BLaER1 (cell line): ENCODE measurements around the gene SEC14L2.
"Not testable (repeated sequence)": the region's sequence is repeated elsewhere in the genome, so short reads cannot be mapped to it uniquely, and the experiment has no call there.

Source experiments
- H3K27ac ChIP-seq: shearing (Covaris generic); formaldehyde crosslinking; 2 replicates; pipeline ENCODE4 v1.8.1; 2022
- H3K27me3 ChIP-seq: shearing (Covaris generic); formaldehyde crosslinking; 2 replicates; pipeline ENCODE4 v1.8.1; 2022
- H3K36me3 ChIP-seq: shearing (Covaris generic); formaldehyde crosslinking; 2 replicates; pipeline ENCODE4 v1.8.1; 2022
- H3K4me1 ChIP-seq: shearing (Covaris generic); formaldehyde crosslinking; 2 replicates; pipeline ENCODE4 v1.8.1; 2022
- H3K4me2 ChIP-seq: shearing (Covaris generic); formaldehyde crosslinking; 2 replicates; pipeline ENCODE4 v1.8.1; 2022
- H3K4me3 ChIP-seq: shearing (Covaris generic); formaldehyde crosslinking; 2 replicates; pipeline ENCODE4 v1.8.1; 2022
- H3K9ac ChIP-seq: shearing (Covaris generic); formaldehyde crosslinking; 2 replicates; pipeline ENCODE4 v1.8.1; 2022
- H3K9me3 ChIP-seq: shearing (Covaris generic); formaldehyde crosslinking; 2 replicates; pipeline ENCODE4 v1.8.1; 2022
- H4K20me1 ChIP-seq: shearing (Covaris generic); formaldehyde crosslinking; 2 replicates; pipeline ENCODE4 v1.8.1; 2022
- Cebpa-rat ChIP-seq: shearing (Covaris generic); IDR thresholded peaks from 2 replicates; pipeline ENCODE4 v1.8.1; 2022

SEC14L2 gene

GRCh38 chr22:30390974-30391691 is 5.7 kb upstream of the SEC14L2 start:
- H3K4me2 ChIP-seq: peak overlapping the region; percentile 66
- peak overlapping the region; percentile 9; the same call in 1 of the 2 replicates for H3K9ac ChIP-seq
- no peaks in the 10 kb centered on the region for H3K36me3 ChIP-seq
- H3K9me3 ChIP-seq: no peaks in the 10 kb centered on the region
- peak overlapping the region; percentile 66 for H3K27ac ChIP-seq
- no peak overlapping the region for H3K4me3 ChIP-seq
- H3K27me3 ChIP-seq: no peaks in the 10 kb centered on the region
- no peak for TF ChIP-seq Cebpa-rat
- H4K20me1 ChIP-seq: no peaks in the 10 kb centered on the region
- H3K4me1 ChIP-seq: peaks cover 48% of the 10 kb centered on the region

GRCh38 chr22:30392661-30393321 is 4.0 kb upstream of the SEC14L2 start:
- H3K4me3 ChIP-seq: no peak overlapping the region
- peak overlapping the region; percentile 66 for H3K4me2 ChIP-seq
- no peaks in the 10 kb centered on the region for H3K36me3 ChIP-seq
- peak overlapping the region; percentile 26; the same call in 1 of the 2 replicates for H3K9ac ChIP-seq
- peaks cover 4% of the 10 kb centered on the region; the same call in 1 of the 2 replicates for H3K27me3 ChIP-seq
- peaks cover 54% of the 10 kb centered on the region for H3K4me1 ChIP-seq
- no peak for TF ChIP-seq Cebpa-rat
- H3K27ac ChIP-seq: peak overlapping the region; percentile 66; the same call in 1 of the 2 replicates
- H4K20me1 ChIP-seq: peaks cover 2% of the 10 kb centered on the region; the same call in 1 of the 2 replicates
- no peaks in the 10 kb centered on the region for H3K9me3 ChIP-seq

DNA sequence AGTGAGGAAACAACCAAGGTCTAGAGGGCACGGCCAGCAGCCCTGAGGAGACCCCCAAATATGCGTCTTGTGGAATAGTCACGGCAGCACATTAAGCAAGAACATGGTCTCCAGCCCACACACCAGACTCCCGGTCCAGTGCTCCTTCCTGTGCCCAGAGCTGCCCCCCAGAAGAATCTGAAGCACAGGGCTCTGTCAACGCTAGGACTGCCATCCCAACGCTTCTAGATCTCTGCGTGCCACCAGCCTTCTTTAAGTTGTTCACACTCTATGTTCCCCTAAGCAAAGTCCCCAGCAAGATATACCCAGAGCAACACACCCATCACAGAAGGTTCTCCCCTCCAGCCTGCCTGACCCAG is 3.5 kb upstream of the SEC14L2 start:
- peaks cover 59% of the 10 kb centered on the region for H3K4me1 ChIP-seq
- H3K9ac ChIP-seq: 0 out of 2 replicates have a peak overlapping the region, but pooled peaks have one; percentile 26
- H3K27ac ChIP-seq: peak overlapping the region; percentile 44; the same call in 1 of the 2 replicates
- no peaks in the 10 kb centered on the region for H3K9me3 ChIP-seq
- peak overlapping the region; percentile 66 for H3K4me2 ChIP-seq
- H3K36me3 ChIP-seq: no peaks in the 10 kb centered on the region
- H3K4me3 ChIP-seq: no peak overlapping the region
- no peak for TF ChIP-seq Cebpa-rat
- peaks cover 8% of the 10 kb centered on the region for H4K20me1 ChIP-seq
- peaks cover 4% of the 10 kb centered on the region; the same call in 1 of the 2 replicates for H3K27me3 ChIP-seq

GRCh38 chr22:30393885-30394284 is 2.9 kb upstream of the SEC14L2 start:
- H3K9ac ChIP-seq: 0 out of 2 replicates have a peak overlapping the region, but pooled peaks have one; percentile 26
- no peaks in the 10 kb centered on the region for H3K9me3 ChIP-seq
- TF ChIP-seq Cebpa-rat: no peak
- no peak overlapping the region for H3K4me3 ChIP-seq
- no peak overlapping the region; the same call in 1 of the 2 replicates for H3K27ac ChIP-seq
- H3K4me2 ChIP-seq: peak overlapping the region; percentile 66; the same call in 1 of the 2 replicates
- H3K4me1 ChIP-seq: peaks cover 65% of the 10 kb centered on the region
- H4K20me1 ChIP-seq: peaks cover 13% of the 10 kb centered on the region
- H3K27me3 ChIP-seq: peaks cover 4% of the 10 kb centered on the region; the same call in 1 of the 2 replicates
- H3K36me3 ChIP-seq: no peaks in the 10 kb centered on the region

DNA sequence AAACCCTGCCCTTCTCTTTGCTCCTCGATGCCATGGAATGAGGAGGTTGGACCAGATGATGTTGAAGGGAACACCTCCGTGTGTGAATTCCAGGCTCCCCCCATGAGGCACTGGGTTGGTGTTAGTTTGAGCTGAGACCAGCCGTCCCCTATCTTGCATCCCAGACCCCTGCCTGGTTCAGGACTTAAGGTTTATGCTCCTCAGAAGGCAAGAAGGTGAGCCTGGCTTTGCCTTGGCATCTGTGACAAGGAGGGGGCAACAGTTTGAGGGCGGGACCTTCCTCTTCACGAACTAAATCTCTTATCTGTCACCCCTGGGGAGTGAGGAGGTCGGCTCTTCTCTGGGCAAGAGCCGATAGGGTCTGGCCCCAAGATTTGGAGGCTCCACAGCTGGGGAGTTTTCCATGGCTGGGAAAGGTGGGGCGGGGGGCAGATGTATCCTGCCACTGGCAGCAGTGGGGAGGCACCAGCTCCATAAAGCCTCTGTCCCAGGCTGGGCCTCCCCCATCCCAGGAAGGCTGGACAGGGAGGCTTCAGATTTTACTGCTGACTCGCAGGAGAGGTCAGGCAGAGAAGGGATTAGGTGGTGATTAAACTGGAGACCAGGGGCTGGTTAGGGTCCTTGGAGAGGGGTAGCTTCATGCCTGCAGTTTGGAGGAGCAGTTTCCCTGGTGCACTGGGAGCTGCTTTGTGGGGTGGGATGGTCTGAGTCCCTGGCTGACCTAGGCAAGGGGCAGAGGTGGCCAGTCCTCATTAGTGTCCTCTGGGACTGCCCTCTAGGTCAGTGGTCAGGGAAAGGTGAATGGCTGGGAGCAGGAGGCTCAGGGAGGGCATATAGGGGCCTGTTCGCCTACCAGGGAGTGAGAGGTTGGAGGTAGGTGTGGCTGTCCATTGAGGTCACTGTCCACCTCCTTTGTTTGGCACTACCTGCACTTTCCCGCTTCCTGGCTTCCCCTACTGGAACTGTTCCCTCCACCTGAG is 1.1 kb downstream of the SEC14L2 start:
- TF ChIP-seq Cebpa-rat: no peak
- H3K9me3 ChIP-seq: no peaks in the 10 kb centered on the region
- peaks cover 13% of the 10 kb centered on the region; the same call in 1 of the 2 replicates for H3K36me3 ChIP-seq
- peaks cover 4% of the 10 kb centered on the region; the same call in 1 of the 2 replicates for H3K27me3 ChIP-seq
- H3K9ac ChIP-seq: peak overlapping the region; percentile 78
- H3K4me1 ChIP-seq: peaks cover 40% of the 10 kb centered on the region
- H3K4me2 ChIP-seq: peak overlapping the region; percentile 97
- H4K20me1 ChIP-seq: peaks cover 27% of the 10 kb centered on the region
- H3K27ac ChIP-seq: peak overlapping the region; percentile 68; the same call in 1 of the 2 replicates
- peak overlapping the region; percentile 75 for H3K4me3 ChIP-seq

DNA sequence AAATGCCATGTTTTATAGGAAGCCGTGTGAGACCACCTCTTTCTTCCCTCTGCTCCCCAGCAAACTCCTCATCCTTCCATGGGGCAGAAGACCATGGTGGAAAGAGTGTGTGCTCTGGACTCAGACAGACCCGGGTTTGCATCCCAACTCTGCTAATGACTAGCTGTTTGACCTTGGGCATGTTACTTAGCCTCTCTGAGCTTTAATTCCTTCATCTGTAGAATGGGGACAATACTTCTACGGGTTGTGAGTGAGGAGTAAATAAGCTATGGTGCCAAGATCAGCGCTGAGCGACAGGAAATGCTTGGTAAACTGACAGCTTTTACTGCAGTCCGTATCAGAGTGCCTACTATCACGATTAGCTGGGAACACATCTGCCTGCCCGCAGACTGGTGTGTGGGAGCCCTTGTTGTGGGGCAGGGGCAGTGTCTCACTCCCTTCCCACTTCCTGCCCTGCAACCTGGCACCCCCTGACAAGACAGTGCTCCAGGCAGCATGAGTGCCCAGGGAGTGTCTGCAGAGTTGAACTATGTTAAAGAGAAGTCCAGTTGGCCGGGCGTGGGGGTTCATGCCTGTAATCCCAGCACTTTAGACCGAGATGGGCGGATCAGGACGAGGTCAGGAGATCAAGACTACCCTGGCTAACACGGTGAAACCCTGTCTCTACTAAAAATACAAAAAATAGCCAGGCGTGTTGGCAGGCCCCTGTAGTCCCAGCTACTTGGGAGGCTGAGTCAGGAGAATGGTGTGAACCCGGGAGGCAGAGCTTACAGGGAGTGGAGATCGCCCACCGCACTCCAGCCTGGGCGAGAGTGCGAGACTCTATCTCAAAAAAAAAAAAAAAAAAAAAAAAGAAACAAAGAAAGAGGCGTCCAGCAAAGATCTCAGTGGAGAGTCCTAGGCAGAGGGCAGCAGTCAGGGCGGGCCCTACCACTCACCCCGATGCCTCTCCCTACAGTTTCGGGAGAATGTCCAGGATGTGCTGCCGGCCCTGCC is 2.2 kb downstream of the SEC14L2 start:
- Histone ChIP-seq H3K9me3 (no peaks in the 10 kb centered on the region), H3K4me1 (peaks cover 31% of the 10 kb centered on the region), H4K20me1 (peaks cover 27% of the 10 kb centered on the region), H3K27me3 (peaks cover 4% of the 10 kb centered on the region; the same call in 1 of the 2 replicates), H3K9ac (peak overlapping the region; percentile 78; the same call in 1 of the 2 replicates), H3K36me3 (peaks cover 20% of the 10 kb centered on the region; the same call in 1 of the 2 replicates), H3K4me3 (no peak overlapping the region), H3K27ac (no peak overlapping the region), H3K4me2 (peak overlapping the region; percentile 97)
- TF ChIP-seq Cebpa-rat: no peak

DNA sequence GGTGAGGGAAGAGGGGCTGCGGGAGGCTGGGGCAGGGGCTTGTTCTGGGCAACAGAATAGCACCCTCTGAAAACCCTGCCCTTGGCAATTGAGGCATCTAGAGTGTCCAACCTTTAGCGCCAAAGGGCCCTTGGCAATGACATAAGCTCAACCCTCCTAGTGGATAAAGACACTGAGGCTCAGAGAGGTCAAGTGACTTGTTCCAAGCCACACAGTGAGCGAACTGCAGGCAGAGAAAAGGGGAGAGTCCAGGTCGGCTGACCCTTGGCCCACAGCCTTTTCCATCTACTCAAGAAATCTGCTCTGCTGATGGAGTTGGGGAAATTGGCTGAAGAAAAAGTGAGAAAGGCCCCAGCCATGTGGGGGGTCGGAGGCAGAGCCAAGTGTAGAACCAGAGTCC is 2.9 kb downstream of the SEC14L2 start:
- H3K9ac ChIP-seq: no peak overlapping the region
- peaks cover 27% of the 10 kb centered on the region for H4K20me1 ChIP-seq
- no peak for TF ChIP-seq Cebpa-rat
- no peaks in the 10 kb centered on the region for H3K9me3 ChIP-seq
- H3K36me3 ChIP-seq: peaks cover 26% of the 10 kb centered on the region; the same call in 1 of the 2 replicates
- H3K27ac ChIP-seq: no peak overlapping the region
- H3K27me3 ChIP-seq: peaks cover 4% of the 10 kb centered on the region; the same call in 1 of the 2 replicates
- peaks cover 31% of the 10 kb centered on the region for H3K4me1 ChIP-seq
- H3K4me2 ChIP-seq: no peak overlapping the region
- H3K4me3 ChIP-seq: no peak overlapping the region

- no peak overlapping the region for H3K27ac ChIP-seq
- H3K4me2 ChIP-seq: no peak overlapping the region
- H3K4me1 ChIP-seq: peaks cover 31% of the 10 kb centered on the region
- H4K20me1 ChIP-seq: peaks cover 27% of the 10 kb centered on the region
- H3K4me3 ChIP-seq: no peak overlapping the region
- H3K9me3 ChIP-seq: no peaks in the 10 kb centered on the region
- TF ChIP-seq Cebpa-rat: no peak
- peaks cover 26% of the 10 kb centered on the region; the same call in 1 of the 2 replicates for H3K36me3 ChIP-seq
- no peak overlapping the region for H3K9ac ChIP-seq
- H3K27me3 ChIP-seq: peaks cover 4% of the 10 kb centered on the region; the same call in 1 of the 2 replicates
Measured at GRCh38 chr22:30400159-30400558, 3.3 kb downstream of the SEC14L2 start.

GRCh38 chr22:30401024-30401423 is 4.2 kb downstream of the SEC14L2 start:
- not testable (repeated sequence) for H3K4me3 ChIP-seq, H3K27ac ChIP-seq

More at GRCh38 chr22:30401024-30401423, 4.2 kb downstream of the SEC14L2 start:
- H4K20me1 ChIP-seq: peaks cover 35% of the 10 kb centered on the region
- H3K36me3 ChIP-seq: peaks cover 27% of the 10 kb centered on the region; the same call in 1 of the 2 replicates
- not testable (repeated sequence) for H3K9me3 ChIP-seq, H3K4me2 ChIP-seq, H3K9ac ChIP-seq, H3K27me3 ChIP-seq
- H3K4me1 ChIP-seq: peaks cover 28% of the 10 kb centered on the region
